ENCODE measurements around the gene NR2E1.

DNA sequence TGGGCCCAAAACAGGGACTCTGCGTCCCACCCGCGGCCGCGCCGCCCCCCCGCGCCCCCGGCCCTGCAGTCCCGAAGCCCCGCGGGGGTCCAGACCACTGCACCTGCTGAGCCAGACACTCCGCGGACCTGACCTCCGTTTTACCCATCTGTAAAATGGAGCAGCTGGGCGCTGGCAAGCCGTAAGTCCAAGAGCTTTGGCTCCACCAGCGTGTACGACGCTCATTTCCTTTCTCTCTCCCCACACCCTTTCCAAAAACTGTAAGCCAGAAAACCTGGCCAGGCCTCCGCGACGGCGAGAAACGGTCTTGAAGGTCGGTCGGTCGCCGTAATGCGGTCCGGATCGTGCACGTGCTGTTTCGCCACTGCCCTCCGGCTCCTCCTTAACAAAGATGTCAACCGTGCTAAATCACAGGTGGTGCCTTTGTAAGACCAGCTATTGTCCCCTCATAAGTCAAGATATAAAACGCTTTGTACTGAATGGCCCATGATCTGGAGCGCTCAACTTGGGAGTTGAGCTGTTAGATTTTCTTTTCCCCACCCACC lies 7.8 kb upstream of the NR2E1 start:
- TF ChIP-seq, protein P1, sequence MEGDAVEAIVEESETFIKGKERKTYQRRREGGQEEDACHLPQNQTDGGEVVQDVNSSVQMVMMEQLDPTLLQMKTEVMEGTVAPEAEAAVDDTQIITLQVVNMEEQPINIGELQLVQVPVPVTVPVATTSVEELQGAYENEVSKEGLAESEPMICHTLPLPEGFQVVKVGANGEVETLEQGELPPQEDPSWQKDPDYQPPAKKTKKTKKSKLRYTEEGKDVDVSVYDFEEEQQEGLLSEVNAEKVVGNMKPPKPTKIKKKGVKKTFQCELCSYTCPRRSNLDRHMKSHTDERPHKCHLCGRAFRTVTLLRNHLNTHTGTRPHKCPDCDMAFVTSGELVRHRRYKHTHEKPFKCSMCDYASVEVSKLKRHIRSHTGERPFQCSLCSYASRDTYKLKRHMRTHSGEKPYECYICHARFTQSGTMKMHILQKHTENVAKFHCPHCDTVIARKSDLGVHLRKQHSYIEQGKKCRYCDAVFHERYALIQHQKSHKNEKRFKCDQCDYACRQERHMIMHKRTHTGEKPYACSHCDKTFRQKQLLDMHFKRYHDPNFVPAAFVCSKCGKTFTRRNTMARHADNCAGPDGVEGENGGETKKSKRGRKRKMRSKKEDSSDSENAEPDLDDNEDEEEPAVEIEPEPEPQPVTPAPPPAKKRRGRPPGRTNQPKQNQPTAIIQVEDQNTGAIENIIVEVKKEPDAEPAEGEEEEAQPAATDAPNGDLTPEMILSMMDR (IDR thresholded peaks at IDR 0.05): no peak
- no peak for TF ChIP-seq POLR2AphosphoS5 (IDR thresholded peaks at IDR 0.05; ENCODE audit: insufficient read depth in 1 of 2, low read depth in 1 of 2)
